ENCODE results near the gene MYO6.
A peak's percentile ranks its signal among the peaks of the same experiment; 100 is the strongest.
"Not testable (repeated sequence)": the region's sequence is repeated elsewhere in the genome, so short reads cannot be mapped to it uniquely, and the experiment has no call there.

Gene MYO6

GRCh38 chr6:75748743-75749538 lies at the start of gene MYO6:
TSS of gene MYO6 (plus strand) at chr6:75749239. CDS start at chr6:75817548, 68,309 bp downstream.
- DNase-seq = peak; percentile 55 to 83

- DNase-seq = not testable (repeated sequence)
These were observed 40.7 kb upstream of the MYO6 start for GRCh38 chr6:75708334-75708733.

- no peak for DNase-seq
These were observed 37.9 kb upstream of the MYO6 start for GRCh38 chr6:75711173-75711572.

GRCh38 chr6:75719133-75719532 lies 29.9 kb upstream of the MYO6 start:
- no peak for DNase-seq

GRCh38 chr6:75723382-75723781 lies 25.7 kb upstream of the MYO6 start:
- DNase-seq = no peak

GRCh38 chr6:75727206-75727605 lies 21.8 kb upstream of the MYO6 start:
- no peak for DNase-seq

GRCh38 chr6:75731029-75731428 lies 18.0 kb upstream of the MYO6 start:
- DNase-seq = not testable (repeated sequence)

- no peak for DNase-seq
These were observed 13.4 kb upstream of the MYO6 start for GRCh38 chr6:75735491-75736186.

GRCh38 chr6:75743971-75744370 lies 5.1 kb upstream of the MYO6 start:
- DNase-seq = no peak

- no peak for DNase-seq
These were observed 3.6 kb upstream of the MYO6 start for GRCh38 chr6:75745404-75745803.

- no peak for DNase-seq
These were observed 2.8 kb upstream of the MYO6 start for GRCh38 chr6:75746221-75746620.

- no peak for DNase-seq
These were observed 1.7 kb upstream of the MYO6 start for GRCh38 chr6:75747152-75747992.

GRCh38 chr6:75748003-75748742 lies 866 bp upstream of the MYO6 start:
- DNase-seq = peak in 1 of 2 experiments; percentile 33

- DNase-seq = no peak
These were observed 2.4 kb downstream of the MYO6 start for GRCh38 chr6:75751443-75751842.

GRCh38 chr6:75752365-75752764 lies 3.3 kb downstream of the MYO6 start:
- no peak for DNase-seq

GRCh38 chr6:75755704-75756103 lies 6.7 kb downstream of the MYO6 start:
- no peak for DNase-seq

- no peak for DNase-seq
These were observed 8.3 kb downstream of the MYO6 start for GRCh38 chr6:75757295-75757694.

GRCh38 chr6:75758061-75758460 lies 9.0 kb downstream of the MYO6 start:
- DNase-seq = no peak

GRCh38 chr6:75759207-75759606 lies 10.2 kb downstream of the MYO6 start:
- no peak for DNase-seq

- DNase-seq = no peak
These were observed 11.3 kb downstream of the MYO6 start for GRCh38 chr6:75760320-75760719.

GRCh38 chr6:75761489-75761888 lies 12.4 kb downstream of the MYO6 start:
- no peak for DNase-seq

GRCh38 chr6:75762063-75762462 lies 13.0 kb downstream of the MYO6 start:
- DNase-seq = no peak

- DNase-seq = no peak
These were observed 17.3 kb downstream of the MYO6 start for GRCh38 chr6:75766387-75766786.

Measured in NCI-H2081 (cell line).